GM21737 (cell line): Measurements from ENCODE around the gene CTBP2.
"Not testable (repeated sequence)": the region's sequence is repeated elsewhere in the genome, so short reads cannot be mapped to it uniquely, and the experiment has no call there.

ENCODE experiments used
- ATAC-seq: cut with Tn5 transposase; IDR thresholded peaks from one replicate; pipeline ENCODE4 v1.9.1; 2021; ENCODE audit warnings: mild to moderate bottlenecking, moderate library complexity; ENCODE audit not compliant: unreplicated experiment

CTBP2 gene

DNA sequence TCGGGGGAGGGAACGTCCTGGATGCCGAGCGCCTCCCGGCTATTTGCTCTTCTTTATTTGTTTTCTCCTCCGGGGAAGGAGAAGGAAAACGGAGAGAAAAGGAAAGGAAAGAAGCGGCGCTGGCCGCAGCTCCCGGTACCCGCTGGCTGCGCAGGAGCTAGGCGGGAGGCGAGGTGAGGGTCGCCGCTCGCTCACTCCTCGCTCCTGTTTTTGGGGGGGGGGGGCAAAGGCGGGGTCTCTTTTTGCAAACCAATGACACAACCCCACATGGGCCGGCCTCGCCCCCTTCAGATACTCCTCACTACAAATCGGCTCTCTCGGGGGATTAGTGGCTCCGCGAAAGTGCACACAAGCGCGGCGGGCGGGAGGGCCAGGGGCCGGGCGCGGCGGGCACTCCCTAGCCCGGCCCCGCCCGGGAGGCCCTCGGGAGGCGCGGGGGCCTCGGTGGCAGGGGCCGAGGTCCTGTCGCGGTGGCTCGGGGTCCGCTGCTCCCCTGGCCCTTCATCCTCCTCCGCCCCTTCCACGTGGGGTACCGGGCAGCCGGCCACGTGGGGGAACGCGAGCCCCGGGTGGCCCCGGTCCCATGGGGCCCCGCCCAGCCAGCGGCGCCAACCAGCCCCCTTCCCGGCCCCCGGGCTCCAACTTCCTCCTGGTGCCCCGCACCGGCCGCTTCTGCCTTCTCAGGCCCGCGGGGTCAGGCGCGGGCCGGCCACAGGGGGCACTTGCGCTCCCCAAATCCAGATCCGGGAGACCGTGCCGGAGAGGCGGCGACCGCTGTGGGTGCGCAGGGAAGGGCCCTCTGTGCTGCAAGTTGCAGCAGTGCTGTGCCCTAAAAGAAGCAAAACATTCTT lies 718 bp upstream of the CTBP2 start:
- ATAC-seq = no peak

DNA sequence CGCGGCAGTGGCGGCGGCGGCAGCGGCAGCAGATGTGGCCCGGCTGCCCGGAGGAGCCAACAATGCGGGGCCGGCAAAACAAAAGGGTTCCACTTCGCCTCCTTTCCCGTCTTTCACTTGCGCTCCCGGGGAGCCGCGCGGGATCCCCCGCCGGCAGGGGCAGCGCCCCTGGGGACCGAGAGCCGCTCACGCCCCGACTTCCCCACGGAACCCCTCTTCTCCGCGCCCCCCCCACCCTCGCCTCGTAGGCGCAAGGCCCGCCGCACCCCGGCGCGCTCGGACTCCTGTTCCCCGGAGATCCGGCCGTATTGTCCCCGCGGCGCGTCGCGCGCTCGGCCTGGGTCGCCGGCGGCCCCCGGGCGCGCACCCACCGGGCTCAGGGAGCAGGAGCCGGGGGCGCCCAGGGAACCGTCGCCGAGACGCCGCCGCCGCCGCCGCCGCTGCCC lies 854 bp downstream of the CTBP2 start:
- ATAC-seq = no peak

DNA sequence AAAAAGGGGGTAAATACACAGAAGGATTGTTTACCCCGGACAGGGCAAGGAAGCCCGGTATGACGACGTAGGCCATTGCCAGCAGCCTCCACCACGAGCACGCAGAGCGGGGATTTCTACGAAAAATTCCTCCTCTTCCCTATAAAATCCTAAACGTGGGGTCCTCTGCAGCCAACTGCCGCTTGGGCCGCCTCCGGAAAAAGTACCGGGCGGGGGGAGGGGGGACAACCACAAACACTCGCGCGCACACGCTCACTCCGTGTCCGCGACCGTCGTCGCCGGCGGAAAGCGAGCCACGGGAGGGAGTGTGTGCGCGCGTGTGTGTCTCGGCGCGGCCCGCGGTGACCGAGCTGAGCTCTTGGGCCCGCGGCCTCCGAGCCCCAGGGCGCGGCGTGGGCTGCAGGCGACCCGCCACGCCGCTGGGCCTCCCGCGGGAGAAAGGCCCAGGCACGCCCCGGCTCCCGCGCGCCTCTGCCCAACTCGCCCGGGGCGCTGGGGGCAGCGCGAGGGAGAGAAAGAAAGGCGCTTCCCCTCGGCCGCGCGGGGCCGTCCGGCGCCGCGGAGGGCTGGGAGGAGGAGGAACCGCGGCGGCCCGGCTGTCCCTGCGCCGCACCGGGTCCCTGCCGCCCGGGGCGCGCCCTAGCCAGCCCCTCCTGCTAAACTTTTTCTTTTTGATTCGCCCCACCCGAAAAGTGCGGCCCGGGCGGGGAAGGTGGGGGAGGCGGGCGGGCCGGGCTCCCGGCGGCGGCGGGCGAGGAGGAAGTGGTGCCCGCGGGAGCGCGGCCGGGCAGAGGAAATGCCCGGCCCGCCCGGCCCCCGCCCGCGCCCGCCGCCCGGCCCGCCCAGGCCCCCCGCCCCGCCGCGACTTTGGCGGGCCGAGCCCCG lies 1.5 kb downstream of the CTBP2 start:
- no peak for ATAC-seq

DNA sequence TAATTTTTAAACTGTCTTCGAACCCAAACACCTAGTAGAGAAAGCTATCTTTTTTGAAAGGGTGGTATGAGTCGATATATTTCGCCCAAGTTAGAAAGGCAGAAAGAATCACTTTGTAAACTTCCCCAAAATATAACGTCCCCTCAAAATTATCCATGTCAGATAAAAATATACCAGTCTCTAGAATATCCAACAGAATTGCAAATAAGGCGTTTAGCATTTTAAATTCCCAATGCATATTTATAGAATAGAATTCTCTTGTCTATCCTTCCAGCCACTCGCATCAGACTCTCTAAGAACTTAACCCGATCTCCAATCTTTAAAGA lies 2.1 kb downstream of the CTBP2 start:
- ATAC-seq = no peak

DNA sequence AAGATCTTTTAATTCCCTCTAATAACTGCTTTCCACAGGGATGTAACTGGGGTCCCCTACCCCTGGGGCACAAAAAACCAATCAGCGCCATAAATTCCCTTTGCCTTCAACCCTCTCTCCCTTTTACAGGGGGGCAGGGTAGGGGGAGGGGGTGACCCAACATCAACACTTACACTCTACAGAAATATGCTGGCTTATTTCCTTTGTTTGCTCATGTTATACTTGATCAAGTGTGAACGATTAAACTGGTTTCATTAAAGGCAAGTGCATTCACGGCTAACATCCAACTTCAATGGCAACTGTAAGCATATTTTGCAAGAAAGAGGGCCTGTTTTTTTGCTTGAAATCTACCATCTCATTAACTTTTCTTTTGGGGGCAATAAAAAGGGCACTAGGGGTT lies 2.9 kb downstream of the CTBP2 start:
- no peak for ATAC-seq

DNA sequence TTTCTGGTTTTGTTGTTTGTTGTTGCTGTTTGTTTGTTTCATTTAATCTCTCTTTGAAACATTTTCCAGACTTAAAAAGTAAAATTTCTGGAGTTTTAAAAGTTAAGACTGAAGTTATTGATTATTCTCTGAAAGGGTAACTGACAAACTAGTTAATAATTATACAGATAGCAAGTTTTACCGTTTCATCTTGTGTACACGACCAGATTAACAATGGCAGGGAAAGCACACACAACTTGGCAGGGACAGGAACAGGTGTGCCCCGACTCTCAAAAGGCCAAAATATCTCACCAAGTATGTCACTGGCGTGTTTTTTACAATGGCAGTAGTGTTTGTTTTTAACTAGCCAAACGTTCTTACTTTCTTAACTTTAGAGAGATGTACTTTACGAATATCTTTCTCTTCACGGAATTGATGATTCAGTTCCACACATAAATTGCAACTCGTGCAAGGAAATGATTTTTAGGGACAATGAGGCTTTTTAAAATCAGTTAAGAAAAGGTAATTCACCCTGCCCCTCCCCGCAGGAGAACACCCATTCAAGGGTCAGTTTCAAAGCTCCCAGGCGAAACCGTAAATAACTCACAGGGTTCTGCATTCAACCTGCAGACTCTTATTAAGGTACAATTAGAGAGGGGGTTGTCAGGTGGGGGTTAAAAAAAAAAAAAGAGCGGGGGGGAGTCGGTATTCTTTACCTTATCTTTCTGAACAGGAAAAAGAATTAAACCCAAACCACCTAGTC lies 3.5 kb downstream of the CTBP2 start:
- no peak for ATAC-seq

DNA sequence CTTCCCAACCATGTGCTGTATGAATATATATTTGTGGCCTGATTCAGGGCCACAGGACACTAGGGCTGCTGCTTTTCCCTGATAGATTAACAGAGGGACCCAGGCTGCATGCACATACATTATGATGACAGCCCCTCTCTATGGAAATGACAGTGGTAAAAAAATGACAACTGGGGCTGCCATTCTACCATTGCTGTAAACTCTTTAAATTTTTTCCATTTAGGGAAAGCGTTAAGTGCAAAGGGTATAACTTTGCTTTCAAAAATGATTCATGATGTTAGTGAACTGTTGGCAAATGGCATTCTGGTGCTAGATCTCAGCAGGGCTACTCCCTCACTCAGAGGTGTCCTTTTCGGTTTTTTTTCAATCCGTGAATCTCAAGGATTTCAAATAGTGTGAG lies 4.2 kb downstream of the CTBP2 start:
- no peak for ATAC-seq

DNA sequence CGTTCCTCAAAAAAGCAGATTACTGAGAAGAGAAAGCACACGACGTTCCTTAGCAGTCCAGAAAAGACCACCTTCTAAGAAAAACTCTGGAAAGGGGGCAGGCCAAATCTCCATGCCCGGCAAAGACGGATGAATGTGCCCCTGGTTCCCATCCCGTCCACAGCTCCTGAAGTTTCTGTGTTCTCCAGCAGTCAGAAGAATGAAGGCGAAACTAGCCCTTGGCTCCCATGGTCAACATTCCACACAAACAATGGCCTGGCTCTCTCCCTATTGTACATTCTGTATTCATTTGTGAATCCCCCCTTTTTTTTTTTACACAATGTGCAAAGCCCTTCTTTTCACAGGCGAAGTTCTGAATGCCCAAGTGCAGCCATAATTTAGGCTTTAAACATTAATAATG lies 5.3 kb downstream of the CTBP2 start:
- no peak for ATAC-seq

DNA sequence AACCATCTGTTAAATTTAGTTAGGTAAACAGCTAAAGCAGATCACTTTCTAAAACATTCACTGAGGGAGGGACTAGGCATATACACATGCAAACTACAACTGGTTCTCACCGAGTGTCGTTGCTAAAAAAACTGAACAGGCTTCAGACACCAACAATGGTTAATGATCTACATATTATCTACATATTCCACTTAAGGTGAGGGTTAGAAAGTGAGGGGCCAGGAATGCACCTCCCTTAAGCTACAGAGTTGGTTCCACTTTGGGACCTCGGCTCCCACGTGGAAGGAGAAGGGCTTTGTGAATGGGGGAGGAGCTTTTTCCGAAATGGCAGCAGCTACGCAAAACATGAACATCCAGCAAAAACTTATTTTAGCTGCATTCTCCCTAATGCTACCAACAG lies 5.8 kb downstream of the CTBP2 start:
- ATAC-seq = no peak

DNA sequence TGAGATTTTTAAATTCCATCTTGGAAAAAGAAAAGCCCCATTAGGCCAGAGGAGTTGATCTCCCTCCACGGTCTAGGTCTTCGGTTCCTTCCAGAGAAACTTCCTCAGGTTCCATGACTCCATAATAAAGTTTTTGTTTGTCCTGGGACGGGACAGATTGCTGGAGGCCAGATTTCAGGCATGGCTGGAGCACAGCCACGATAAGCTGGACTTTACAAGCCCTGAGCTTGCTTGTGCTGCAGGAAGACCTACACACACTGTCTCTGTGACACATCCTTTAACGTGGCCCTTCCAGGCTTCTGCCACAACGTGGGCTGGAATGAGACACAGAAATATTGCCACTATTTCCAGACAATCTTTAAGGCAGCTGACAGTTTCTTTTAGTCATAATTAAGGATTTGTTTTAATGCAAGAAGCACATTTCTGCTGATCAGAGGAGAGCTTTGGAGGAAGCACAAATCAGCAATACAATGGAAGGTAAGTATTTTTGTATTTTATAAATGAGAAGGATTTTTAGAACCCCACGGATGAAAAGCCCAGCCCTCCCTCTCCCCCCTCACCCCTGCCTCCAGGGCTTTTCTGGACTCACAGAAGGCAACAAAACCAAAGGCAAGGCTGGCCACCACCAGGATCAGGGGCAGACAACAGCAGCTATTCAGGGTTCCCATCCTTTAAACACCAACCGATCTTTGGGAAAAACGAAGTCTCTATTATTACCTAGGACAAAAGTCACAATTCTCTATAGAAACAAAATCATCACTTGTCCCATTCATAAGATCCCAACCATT lies 6.5 kb downstream of the CTBP2 start:
- no peak for ATAC-seq

DNA sequence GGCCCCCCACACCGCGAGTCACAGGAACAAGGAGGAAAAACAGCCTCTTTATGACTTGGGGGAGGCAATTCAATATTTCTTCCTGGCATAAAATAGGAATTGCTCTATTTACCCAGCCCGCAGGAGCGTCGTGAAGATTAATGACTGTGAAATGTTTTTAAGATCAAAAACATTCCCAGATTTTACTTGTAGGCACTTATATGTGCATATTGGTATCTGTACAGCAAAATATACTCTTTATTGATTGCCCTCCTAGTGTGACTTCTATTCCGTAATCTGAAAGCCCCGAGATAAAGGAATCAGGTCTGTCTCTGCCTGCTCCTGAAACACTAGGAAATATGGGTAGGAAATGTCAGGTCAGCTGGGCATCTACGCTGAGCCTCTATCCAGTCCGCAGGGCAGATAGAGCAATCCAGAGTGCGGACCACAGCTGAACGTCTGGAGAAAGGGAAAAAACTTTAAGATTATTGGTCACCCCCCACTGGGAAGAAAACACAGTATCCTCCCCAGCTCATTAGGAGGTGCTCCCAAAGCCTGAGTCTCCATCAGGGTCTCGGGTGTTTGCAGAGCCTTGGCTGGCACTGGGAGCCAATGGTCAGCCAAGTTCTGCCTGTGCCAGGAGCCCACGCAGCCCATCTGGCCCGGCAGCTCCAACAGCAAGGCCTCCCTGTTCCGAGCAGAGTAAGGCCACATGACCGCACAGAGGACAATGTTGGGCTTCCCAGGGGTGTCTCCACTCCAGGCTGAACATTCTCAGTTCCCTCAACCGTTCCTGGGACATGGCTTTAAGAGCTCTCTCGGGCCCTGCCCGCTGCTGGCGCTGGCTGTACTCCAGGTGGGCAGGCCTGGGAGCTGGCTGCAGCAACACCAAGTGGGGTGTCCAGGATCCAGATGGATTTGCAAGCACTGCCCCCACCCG lies 7.7 kb downstream of the CTBP2 start:
- ATAC-seq = no peak

DNA sequence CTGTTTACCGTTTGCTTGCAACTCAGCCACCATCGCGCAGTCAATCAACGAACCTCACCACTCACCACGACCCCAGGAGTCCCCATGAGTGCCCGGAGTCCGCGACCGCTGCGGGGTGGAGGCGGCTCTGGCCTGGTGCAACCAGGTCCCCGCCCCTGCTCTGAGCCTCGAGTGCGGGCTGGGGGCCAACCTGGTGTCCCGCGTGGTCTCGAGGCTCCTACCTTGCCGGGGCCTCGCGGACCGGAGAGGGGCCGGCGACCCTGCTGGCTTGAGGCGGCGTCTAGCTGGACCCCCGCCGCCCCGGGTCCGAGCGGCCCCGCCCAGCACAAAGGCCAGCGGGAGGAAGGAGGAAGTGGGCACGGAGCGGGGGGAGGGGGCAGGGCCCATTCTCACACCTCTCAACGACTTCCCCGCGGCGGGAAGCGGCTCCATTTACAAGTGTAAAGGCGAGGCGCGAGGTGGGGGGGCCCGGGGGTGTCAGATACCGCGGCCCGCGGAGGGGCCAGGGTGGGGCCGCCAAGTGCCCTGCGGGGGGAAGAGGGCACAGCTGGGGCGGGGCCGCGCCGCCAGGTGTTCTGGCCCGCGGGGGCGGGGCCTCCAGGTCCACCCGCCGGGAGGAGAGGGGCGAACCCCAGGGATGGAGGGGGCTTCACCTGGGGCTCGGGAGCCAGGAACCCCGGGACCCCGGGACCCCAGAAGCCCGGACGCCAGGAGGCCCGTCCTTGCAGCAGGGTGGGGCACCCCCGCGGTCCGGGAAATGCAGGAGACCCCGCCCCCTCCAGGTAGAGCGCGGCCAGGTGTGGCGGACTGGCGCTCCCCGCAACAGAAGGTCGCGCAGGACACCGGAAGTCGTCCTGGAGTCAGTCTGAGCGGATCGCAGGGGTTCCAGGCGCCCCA lies 8.6 kb downstream of the CTBP2 start:
- ATAC-seq = no peak

DNA sequence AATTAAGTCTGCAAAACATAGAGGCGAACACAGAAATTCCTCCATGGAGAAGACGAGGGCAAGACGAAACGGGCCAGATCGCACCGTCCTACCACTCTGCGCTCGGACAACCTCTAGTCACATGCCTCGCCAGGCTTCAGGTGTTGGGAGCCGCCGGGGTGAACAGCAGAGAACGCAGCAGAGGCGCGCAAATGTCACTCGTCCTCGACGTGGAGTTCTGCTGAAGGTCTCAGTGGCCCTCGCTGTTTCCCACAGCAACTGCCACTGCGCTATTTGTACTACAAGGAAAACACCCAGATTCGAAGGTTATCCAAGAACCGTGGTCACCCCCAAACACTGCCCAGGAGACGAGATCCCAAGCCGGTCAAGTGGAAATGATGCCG lies 9.2 kb downstream of the CTBP2 start:
- ATAC-seq = no peak

DNA sequence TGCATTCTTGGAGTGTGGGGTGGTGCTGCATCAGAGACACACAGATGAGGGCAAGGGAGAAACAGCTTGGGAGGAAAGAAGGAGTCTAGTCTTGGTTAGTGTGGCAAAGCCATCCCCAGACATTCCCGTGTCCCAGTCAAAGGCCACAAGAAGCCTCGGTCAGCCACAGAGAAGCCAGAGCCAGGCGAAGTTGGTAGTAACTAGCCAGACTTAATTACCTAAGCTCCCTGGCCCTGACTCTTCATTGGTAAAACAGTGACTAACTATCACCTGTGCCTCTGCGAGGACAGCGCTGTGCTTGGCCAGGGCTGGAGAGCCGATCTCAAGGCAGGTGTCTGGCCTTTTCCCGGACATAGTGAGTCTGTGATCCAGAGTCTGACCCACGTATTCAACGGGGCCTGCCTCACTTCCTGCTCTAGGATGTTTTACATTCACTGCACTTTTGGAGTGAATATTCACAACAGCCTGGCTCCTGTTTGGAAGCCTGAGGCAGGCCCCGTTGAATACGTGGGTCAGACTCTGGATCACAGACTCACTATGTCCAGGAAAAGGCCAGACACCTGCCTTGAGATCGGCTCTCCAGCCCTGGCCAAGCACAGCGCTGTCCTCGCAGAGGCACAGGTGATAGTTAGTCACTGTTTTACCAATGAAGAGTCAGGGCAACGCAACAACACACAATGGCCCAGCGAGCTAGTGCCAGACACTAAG lies 9.8 kb downstream of the CTBP2 start:
- not testable (repeated sequence) for ATAC-seq

DNA sequence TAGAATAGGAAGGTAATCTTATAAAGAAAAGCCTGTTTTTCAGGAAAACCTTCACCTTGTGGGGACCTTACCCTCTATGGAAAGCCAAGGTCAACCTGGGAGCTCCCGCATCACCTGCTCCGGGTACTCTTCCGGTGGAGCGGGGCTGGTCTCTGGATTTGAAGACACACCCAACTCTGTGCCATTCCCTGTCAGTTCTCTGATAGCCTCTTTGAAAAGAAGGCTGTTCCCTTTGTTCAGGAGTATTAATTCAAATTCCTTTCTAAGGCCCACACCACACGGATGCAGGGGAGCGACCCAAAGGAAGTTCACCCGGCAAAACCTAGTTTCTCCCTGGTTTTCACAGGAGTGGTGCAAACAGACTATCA lies 10.7 kb downstream of the CTBP2 start:
- ATAC-seq = no peak

DNA sequence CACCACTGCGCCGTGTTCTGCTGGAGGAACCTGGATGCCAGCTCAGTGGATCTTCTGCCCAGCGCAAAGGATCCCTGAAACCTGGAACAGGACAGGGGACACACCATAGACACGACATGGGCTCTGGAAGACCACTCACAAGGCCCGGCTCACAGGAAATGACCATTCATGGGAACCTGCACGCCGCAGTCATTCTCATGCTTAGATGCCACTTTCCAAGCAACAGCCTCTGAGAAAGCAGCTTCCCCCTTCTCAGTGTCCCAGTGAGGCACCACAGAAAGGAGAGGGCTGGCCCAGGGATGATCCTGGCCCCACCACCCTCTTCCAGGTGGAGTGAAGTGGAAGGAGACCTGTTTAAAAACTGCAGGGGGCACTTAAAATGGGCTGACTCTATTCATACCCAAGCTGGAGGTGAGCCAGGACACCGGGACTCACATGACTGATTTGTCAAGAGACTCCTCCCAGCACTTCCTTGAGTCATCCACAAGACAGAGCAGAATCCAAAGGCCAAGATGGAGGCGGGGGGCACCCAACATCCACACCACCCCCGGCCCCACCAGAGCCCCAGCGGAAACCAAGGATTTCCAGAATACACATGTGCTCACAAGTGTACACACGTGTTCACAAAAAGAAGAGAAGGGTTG lies 11.2 kb downstream of the CTBP2 start:
- no peak for ATAC-seq

DNA sequence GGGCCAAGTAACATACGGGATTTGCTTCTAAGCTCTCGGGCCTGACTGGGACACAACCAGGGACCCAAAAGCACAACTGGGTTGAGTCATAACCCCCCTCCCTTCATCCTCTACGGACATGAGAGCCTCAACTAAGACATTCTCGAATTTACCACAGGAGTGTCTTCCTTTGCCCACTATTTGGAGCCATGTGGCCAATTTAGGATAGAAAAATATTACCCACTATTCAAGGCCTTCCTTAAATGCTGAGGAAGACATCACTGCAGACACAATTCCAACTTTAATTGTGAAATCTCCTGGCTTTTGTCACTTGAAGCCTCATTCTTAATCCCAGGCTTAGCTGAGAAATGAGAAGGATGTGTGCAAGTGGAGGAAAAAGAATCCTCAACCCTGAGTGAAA lies 11.8 kb downstream of the CTBP2 start:
- no peak for ATAC-seq
